ENCODE measurements around the gene ZNF100.
A peak's percentile ranks its signal among the peaks of the same experiment; 100 is the strongest.
"Not testable (repeated sequence)": the region's sequence is repeated elsewhere in the genome, so short reads cannot be mapped to it uniquely, and the experiment has no call there.

ZNF100 gene

DNA sequence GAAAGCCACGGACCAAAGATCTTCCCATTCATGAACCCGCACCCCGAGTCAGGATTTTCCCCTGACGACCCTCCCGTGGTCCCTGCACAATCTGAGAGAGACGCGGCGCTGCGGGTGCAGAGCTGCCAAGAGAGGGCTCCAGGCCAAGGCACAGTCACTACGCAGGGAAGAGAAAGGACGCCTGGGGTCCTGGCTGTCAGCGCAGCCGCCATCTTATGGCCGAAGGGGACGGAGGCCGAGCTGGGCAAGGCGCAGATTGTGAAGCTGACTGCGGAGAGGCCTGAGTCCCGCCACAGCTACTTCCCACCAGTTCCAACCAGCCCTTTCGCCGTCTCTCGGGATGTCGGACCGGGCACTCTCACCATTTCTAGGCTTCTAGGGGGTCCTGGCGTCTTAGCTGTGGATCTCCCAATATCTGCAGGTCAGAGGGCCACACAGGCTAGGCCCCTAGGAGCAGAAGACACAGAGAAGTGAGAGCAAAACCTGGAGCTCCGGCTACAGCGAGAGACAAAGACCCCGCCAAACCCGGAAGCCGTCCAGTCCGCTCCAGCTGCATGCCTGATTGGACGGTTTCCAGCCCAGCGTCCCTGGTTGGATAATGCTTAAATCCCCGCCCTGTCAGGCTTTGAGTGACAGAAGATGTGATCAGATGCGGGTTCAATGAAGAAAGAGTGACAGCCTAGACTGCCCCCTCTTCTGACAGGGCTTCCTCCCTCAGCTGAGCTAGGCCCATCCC lies at the start of gene ZNF100:
ZNF100 (minus strand) TSS at position 515 of the 736 bp plus-strand sequence; CDS start at position 365, 150 bp downstream.
- peak; percentile 91 to 94 for DNase-seq
- TF ChIP-seq POLR2A (IDR thresholded peaks at IDR 0.05; ENCODE audit: low read length) (peak; percentile 86), GATA1 (IDR thresholded peaks at IDR 0.05; ENCODE audit: low read depth, low read length) (no peak)

DNA sequence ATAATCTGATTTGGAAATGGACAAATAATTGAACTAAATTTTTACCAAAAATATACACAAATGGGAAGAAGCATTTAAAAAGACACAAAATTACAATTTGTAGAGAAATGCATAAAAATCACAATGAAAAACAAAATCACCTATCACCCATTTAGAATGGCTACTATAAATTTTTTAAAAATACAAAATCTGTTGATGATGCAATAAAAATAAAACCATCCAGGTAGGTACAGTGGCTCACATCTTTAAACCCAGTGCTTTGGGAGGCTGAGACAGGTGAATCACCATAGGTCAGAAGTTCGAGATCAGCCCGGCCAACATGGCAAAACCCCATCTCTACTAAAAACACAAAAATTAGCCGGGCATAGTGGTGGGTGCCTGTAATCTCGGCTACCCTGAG lies 45.1 kb upstream of the ZNF100 start:
- no peak for DNase-seq
- no peak for TF ChIP-seq GATA1 (IDR thresholded peaks at IDR 0.05; ENCODE audit: low read depth, low read length)
- no peak for TF ChIP-seq POLR2A (IDR thresholded peaks at IDR 0.05; ENCODE audit: low read length)

DNA sequence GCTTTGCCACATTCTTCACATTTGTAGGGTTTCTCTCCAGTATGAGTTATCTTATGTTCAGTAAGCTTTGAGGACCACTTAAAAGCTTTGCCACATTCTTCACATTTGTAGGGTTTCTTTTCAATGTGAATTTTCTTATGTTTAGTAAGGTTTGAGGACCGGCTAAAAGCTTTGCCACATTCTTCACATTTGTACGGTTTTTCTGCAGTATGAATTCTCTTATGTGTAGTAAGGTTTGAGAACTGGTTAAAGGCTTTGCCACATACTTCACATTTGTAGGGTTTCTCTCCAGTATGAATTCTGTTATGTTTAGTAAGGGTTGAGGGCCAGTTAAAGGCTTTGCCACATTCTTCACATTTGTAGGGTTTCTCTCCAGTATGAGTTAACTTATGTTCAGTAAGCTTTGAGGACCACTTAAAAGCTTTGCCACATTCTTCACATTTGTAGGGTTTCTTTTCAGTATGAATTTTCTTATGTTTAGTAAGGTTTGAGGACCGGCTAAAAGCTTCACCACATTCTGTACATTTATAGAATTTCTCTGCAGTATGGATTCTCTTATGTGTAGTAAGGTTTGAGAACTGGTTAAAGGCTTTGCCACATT lies 41.1 kb upstream of the ZNF100 start:
- DNase-seq: not testable (repeated sequence)

DNA sequence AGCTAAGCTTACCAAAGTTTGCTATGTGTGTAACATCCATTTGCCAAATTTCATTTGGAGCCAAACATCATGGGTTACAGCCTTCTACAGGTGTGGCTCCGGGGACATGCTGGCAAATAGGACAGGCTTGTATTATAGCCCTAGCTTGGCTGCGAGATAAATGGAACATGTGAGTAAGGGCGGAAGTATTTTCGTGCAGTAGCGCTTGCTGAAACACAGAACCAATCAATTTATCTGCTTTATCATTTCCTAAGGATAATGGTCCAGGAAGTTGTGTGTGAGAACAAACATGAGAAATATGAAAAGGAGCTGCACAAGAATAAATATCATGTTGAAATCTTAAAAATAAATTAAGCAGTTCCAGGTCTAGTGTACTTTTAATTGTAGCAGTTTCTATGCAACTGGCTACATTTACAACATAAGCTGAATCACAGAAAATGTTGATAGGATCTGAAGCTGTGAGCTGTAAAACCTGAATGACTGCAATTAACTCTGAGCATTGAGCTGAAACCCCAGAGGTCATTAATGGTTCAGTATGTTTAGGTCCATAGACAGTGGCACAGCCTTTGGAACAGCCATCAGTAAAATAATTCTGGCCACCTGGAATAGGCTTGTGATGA lies 22.2 kb upstream of the ZNF100 start:
- DNase-seq: no peak
- no peak for TF ChIP-seq POLR2A (IDR thresholded peaks at IDR 0.05; ENCODE audit: low read length)
- no peak for TF ChIP-seq GATA1 (IDR thresholded peaks at IDR 0.05; ENCODE audit: low read depth, low read length)

DNA sequence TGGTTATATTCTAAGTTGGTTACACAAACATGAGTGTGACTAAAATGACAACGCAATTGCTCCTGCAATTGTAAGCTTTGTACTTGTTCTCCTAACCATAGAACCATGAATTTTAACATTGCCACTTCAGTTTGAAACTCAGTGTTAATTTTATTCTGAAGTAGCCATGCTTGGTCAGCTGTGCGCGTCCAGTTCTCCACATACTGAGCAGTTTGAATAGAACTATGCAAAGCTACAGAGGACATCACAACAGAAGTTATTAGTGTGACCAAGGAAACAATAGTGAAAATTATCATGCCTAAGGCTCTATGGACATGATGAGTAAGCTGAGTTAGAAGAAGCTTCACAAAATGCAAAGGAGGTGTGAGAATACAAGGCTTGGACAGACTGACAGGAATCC lies 19.6 kb upstream of the ZNF100 start:
- DNase-seq: no peak
- no peak for TF ChIP-seq GATA1 (IDR thresholded peaks at IDR 0.05; ENCODE audit: low read depth, low read length)
- TF ChIP-seq POLR2A (IDR thresholded peaks at IDR 0.05; ENCODE audit: low read length): no peak

DNA sequence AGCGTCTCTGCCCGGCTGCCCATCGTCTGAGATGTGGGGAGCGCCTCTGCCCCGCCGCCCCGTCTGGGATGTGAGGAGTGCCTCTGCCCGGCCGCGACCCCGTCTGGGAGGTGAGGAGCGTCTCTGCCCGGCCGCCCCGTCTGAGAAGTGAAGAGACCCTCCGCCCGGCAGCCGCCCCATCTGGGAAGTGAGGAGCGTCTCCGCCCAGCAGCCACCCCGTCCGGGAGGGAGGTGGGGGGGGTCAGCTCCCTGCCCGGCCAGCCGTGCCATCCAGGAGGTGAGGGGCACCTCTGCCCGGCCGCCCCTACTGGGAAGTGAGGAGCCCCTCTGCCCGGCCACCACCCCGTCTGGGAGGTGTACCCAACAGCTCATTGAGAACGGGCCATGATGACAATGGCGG lies 8.4 kb upstream of the ZNF100 start:
- not testable (repeated sequence) for DNase-seq

DNA sequence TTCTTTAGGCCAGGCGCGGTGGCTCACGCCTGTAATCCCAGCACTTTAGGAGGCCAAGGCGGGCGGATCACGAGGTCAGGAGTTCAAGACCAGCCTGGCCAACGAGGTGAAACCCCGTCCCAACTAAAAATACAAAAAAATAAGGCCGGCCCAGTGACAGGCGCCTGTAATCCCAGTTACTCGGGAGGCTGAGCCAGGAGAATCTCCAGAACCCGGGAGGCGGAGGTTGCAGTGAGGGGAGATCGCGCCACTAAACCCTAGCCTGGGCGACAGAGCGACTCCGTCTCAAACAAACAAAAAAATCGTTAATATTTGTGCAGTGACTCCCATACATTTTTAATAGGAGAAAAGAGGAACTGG lies 694 bp downstream of the ZNF100 start:
- DNase-seq: not testable (repeated sequence)

DNA sequence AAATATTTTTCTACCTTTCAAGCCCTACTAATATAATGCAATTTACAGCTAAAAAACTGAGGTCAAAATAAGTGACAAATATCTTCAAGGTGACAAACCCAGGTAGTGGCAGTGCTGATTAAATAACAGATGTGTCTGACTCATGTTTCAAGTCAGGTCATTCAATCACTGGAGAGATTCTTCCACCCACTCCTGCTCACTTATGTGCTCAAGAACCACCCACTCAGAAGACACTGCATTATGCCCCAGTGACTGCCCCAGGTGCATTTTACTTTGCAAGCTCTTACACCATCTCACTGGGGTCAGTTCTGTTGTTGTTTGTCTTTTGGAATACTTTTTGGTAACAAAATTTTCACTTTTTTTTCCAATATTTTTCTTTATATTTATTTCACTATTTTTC lies 2.2 kb downstream of the ZNF100 start:
- DNase-seq: no peak
- no peak for TF ChIP-seq GATA1 (IDR thresholded peaks at IDR 0.05; ENCODE audit: low read depth, low read length)
- TF ChIP-seq POLR2A (IDR thresholded peaks at IDR 0.05; ENCODE audit: low read length): no peak

DNA sequence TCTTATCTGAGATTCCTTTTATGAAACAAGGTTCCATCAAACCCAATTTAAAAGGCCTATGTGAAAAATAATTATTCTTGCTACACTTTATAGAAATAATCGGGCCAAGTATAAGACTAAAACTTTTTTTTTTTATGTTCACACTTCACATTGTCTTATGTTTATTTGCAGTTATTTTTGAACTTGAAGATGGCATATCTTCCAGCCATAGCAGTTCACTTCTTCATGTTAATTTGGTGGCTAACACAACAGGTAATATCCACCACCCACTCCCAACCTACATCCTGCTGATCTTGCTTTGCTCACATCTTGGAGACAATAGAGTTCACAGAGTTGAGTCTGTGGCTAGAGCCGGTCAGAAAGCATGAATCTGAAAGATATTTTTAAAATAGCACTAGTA lies 5.8 kb downstream of the ZNF100 start:
- DNase-seq: not testable (repeated sequence)

DNA sequence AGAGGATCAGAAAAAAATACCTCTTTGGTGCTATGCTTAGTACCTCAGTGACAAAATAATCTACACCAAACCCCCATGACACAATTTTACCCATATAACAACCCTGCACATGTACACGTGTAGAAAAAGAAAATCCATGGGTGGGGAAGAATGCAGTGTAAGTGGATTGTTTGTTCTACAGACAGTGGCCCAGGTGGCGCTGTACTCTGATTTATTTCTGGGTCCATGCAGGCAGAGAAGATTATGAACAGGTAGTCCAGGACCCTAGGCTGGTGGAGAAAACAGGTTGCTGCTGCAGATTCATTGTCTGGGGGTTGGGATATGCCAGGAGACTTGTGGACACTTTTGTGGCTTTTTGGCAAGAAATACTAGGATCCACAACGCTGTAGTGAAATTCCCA lies 9.1 kb downstream of the ZNF100 start:
- TF ChIP-seq POLR2A (IDR thresholded peaks at IDR 0.05; ENCODE audit: low read length): peak; percentile 23
- TF ChIP-seq GATA1 (IDR thresholded peaks at IDR 0.05; ENCODE audit: low read depth, low read length): no peak
- no peak for DNase-seq

DNA sequence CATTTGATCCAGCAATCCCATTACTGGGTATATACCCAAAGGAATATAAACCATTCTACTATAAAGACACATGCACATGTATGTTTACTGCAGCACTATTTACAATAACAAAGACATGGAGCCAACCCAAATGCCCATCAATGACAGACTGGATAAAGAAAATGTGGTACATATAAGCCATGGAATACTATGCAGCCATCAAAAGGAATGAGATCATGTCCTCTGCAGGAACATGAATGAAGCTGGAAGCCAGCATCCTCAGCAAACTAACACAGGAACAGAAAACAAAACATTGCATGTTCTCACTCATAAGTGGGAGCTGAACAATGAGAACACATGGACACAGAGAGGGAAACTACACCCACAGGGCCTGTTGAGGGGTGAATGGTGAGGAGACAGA lies 11.8 kb downstream of the ZNF100 start:
- not testable (repeated sequence) for DNase-seq

DNA sequence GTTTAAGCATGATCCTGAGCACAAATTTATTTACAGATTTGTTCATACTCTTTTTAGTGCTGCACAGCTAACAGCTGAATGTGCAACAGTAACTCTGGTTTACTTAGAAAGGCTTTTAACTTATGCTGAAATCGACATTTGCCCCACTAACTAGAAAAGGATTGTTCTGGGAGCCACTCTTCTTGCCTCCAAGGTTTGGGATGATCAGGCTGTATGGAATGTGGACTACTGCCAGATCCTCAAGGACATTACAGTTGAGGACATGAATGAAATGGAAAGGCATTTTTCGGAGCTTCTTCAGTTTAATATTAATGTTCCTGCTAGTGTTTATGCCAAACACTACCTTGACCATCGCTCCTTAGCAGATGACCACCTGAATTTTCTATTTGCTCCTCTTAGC lies 16.0 kb downstream of the ZNF100 start:
- TF ChIP-seq GATA1 (IDR thresholded peaks at IDR 0.05; ENCODE audit: low read depth, low read length) (no peak), POLR2A (IDR thresholded peaks at IDR 0.05; ENCODE audit: low read length) (no peak)
- no peak for DNase-seq

DNA sequence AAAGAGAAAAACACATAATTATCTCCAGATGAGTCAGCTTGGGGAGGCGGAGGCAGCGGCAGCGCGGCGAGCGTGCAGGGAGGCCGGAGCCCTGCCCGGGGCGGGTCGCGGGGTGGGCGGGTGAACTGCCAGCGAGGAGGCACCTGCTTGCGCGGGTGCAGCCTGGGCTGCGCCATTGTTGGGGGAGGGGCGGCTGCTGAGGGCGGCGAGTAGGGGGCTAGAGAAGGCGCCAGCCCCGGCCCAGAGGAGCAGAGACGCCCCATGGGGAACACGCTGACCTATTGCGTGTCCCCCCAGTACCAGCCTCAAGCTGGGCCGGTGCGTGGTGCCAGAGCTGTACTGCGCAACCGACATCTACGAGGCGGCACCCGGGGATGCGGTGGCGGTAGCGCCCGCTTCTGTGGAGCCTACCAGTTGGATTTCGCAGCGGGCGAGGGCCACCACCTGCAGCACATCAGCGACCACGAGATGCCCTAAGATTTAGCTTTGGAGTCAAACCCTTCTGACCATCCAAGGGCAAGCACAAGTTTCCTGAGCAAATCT lies 16.7 kb downstream of the ZNF100 start:
- no peak for TF ChIP-seq GATA1 (IDR thresholded peaks at IDR 0.05; ENCODE audit: low read depth, low read length)
- no peak for TF ChIP-seq POLR2A (IDR thresholded peaks at IDR 0.05; ENCODE audit: low read length)
- DNase-seq: no peak

DNA sequence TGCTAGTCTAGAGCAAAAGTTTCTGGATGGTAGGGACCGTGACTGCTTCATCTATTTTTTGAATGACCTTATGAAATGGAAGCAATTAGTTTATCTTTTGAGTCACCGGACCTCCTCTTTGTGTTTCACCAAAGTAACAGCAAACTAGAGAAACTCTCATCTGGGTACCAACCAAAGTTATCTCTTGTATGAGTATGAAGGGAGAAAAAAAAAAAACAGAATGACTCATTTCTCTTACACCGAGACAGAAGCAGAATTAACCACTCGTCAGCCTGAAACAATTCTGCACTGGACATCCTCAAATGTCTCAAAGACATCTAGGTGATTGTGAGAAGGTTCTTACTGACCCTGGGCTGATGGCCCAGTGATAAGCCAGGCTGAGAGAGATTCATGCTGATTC lies 18.3 kb downstream of the ZNF100 start:
- DNase-seq: no peak
- no peak for TF ChIP-seq POLR2A (IDR thresholded peaks at IDR 0.05; ENCODE audit: low read length)
- TF ChIP-seq GATA1 (IDR thresholded peaks at IDR 0.05; ENCODE audit: low read depth, low read length): no peak

DNA sequence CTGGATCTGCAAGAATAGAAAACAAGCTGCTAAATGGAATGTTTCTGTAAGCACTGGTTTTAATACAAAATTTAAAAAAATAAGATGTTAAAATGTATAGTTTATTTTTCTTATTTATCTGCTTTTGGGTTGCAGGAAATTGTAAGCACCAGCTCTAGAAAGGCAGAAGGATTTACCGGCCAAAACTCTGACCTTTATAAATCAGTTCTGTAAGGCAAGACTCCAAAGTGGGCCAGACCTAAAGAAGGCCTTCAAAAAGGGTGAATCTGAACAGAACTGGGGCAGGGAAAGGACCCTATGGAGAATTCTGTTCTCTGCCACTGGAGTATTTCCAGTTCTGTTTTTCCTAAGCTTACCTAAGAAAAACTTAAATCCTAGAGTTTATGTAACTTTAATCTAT lies 19.3 kb downstream of the ZNF100 start:
- no peak for TF ChIP-seq POLR2A (IDR thresholded peaks at IDR 0.05; ENCODE audit: low read length)
- no peak for TF ChIP-seq GATA1 (IDR thresholded peaks at IDR 0.05; ENCODE audit: low read depth, low read length)
- DNase-seq: no peak
